ENCODE data around the gene PRR22.
"Not testable (repeated sequence)": the region's sequence is repeated elsewhere in the genome, so short reads cannot be mapped to it uniquely, and the experiment has no call there.

The PRR22 gene

DNA sequence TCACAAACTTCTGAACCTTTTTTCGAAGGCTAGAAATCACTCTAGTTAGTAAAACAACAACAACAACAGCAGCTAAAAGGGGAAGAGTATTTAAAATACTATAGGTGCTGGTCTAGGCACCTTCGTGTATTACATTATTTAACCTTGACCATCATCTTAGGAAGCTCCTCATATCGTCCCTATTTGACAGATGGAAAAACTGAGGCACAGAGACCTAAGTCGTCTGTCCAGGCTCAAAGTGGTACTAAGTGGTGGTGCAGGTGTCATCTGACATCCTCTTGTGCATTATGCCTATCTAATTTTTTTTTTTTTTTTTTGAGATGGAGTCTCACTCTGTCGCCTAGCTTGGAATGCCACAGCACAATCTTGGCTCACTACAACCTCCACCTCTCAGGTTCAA is 35.0 kb downstream of the PRR22 start:
- no peak for DNase-seq (ENCODE audit: low read depth)

DNA sequence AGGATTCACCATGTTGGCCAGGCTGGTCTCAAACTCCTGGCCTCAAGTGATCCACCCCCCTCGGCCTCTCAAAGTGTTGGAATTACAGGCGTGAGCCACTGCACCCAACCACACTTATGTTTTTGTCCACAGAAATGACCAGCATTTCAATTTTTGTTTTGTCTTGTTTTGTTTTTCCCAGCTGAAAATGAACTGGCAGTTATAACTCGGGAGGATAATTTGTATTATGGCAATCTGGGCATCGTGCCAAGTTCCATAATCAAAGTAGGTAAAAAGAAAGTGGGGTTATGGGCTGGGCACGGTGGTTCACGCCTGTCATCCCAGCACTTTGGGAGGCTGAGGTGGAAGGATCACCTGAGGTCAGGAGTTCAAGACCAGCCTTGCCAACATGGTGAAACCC is 35.6 kb downstream of the PRR22 start:
- DNase-seq (ENCODE audit: low read depth), result not testable (repeated sequence)

DNA sequence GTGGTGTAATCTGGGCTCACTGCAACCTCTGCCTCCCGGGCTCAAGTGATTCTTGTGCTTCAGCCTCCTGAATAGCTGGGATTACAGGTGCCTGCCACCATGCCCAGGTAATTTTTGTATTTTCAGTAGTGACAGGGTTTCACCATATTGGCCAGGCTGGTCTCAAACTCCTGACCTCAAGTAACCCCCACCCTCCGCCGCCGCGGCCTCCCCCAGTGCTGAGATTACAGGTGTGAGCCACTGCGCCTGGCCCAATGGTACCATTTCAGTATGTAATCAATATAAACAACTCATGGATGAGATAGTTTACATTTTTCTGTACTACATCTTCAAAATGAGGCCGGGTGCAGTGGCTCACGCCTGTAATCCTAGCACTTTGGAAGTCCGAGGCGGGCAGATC is 39.5 kb downstream of the PRR22 start:
- DNase-seq (ENCODE audit: low read depth), result not testable (repeated sequence)

DNA sequence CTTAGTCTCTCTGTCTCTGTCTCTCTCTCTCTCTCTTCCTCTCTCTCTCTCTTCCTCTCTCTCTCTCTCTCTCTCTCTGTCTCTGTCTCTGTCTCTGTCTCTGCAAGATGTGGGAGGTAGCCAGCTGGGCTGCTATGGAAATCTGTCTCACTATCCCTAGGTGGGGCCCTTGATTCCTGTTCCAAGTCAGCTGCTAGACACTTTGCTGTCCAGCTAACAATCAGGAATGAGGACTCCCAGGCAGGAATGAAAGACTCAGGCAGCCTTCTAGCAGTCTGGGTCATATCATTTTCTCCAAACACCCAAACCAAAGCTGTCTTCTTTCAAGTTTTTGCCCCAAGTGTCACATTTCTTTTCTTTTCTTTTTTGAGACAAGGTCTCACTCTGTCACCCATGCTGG is 40.9 kb downstream of the PRR22 start:
- DNase-seq (ENCODE audit: low read depth), result no peak

DNA sequence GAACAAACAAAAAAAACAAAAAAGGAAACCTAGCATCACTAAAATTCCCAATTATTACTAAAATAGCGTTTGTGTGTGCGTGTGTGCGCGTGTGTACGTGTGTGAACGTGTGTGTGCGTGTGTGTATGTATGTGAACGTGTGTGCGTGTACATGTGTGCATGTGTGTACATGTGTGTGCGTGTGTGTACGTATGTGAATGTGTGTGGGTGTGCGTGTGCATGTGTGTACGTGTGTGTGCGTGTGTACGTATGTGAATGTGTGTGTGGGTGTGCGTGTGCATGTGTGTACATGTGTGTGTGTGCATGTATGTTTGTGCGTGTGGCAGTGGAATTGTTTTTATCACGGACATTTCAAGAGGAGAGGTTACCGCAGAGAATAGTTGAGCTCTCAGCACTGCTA is 42.5 kb downstream of the PRR22 start:
- no peak for DNase-seq (ENCODE audit: low read depth)

DNA sequence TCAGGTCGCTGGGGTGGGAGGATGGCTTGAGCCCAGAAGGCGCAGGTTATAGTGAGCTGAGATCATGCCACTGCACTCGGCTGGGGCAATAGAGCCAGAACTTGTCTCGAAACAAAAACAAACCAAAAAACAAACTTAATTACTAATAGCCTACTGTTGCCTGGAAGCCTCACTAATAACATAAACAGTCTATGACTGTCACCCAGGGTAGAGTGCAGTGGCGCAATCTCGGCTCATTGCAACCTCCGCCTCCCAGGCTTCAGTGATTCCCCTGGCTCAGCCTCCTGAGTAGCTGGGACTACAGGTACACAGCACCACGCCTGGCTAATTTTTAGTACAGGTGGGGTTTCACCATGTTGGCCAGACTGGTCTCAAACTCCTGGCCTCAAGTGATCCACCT is 46.1 kb downstream of the PRR22 start:
- no peak for DNase-seq (ENCODE audit: low read depth)

DNA sequence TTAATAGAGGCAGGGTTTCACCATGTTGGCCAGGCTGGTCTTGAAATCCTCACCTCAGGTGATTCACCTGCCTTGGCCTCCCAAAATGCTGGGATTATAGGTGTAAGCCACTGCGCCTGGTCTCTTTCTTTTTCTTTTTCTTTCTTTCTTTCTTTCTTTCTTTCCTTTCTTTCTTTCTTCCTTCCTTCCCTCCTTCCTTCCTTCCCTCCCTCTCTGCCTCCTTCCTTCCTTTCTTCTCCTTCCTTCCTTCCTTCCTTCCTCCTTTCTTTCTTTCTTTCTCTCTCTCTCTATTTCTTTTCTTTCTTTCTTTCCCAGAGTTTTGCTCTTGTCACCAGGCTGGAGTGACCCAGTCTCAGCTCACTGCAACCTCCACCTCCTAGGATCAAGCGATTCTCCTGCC is 51.4 kb downstream of the PRR22 start:
- not testable (repeated sequence) for DNase-seq (ENCODE audit: low read depth)
